GM12878 (cell line): ENCODE results near the gene CNGB1.

ENCODE experiments used
- CHD4 ChIP-seq: fragments of 200-600 bp; sonication (generic); IDR thresholded peaks from 2 replicates; pipeline ENCODE4 v1.6.1; 2016; ENCODE audit warnings: mild to moderate bottlenecking
- ELK1 ChIP-seq: IDR thresholded peaks from 2 replicates; pipeline ENCODE4 v1.6.1; 2012; ENCODE audit warnings: low read depth, low read length, improper control_type of control experiment
- FOS ChIP-seq: IDR thresholded peaks from 3 replicates; pipeline ENCODE4 v1.6.1; 2011; ENCODE audit warnings: borderline replicate concordance; ENCODE audit not compliant: insufficient read length; ENCODE audit errors: extremely low read depth
- KDM1A ChIP-seq: fragments of 200-600 bp; sonication (generic); IDR thresholded peaks from 2 replicates; pipeline ENCODE4 v1.6.1; 2016; ENCODE audit warnings: borderline replicate concordance
- LARP7 ChIP-seq: fragments of 450-650 bp; IDR thresholded peaks from 2 replicates; pipeline ENCODE4 v1.6.1; 2017; ENCODE audit warnings: mild to moderate bottlenecking
- REST ChIP-seq: IDR thresholded peaks from 2 replicates; pipeline ENCODE4 v1.6.1; 2012; ENCODE audit warnings: mild to moderate bottlenecking, low read depth, low read length
- SP1 ChIP-seq: IDR thresholded peaks from one replicate; pipeline ENCODE4 v1.6.1; 2011; ENCODE audit warnings: low read depth, low read length
- SREBF2 ChIP-seq: IDR thresholded peaks from 2 replicates; pipeline ENCODE4 v1.6.1; 2012; ENCODE audit warnings: mild to moderate bottlenecking, low read length
- ZBTB11 ChIP-seq: fragments of 450-650 bp; formaldehyde crosslinking; IDR thresholded peaks from 2 replicates; pipeline ENCODE4 v1.5.0; 2022; ENCODE audit warnings: mild to moderate bottlenecking, missing genetic modification characterization
- ZBTB4 ChIP-seq: fragments of 450-650 bp; formaldehyde crosslinking; IDR thresholded peaks from 2 replicates; pipeline ENCODE4 v1.4.0; 2022; ENCODE audit warnings: mild to moderate bottlenecking, moderate library complexity
- TF ChIP-seq, protein P1 (sequence below), 3 experiments: IDR thresholded peaks in 2 of 3; conservative IDR thresholded peaks in 1 of 3; 2 replicates each; pipeline ENCODE4 v1.5.1; 2011; ENCODE audit warnings: low read depth in 3 of 3, low read length in 3 of 3, mild to moderate bottlenecking in 3 of 3, control low read depth in 2 of 3, moderate library complexity in 2 of 3, inconsistent platforms in 1 of 3, mixed read lengths in 1 of 3; ENCODE audit not compliant: control insufficient read depth in 2 of 3, insufficient read depth in 1 of 3; ENCODE audit errors: extremely low read depth in 1 of 3

DNA sequence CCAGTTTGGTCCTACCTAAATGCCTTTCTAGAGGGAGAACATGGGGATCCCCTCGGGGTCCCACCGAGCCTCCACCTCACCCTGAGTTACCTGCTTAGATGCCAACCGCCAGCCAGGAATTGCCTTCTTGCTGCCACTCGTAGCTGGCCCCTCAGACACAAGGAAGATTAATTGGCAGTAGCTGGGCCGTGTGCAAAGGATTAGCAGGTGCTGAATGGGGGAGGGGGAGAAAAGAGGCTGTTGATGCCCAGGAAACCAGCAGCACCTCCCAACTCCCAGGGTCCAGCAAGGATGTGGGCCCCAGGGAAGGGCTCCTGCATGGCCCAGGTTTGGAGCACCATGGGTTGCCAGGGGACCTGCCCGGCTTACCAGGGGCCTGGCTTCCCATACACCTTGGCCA lies at the start of gene CNGB1:
- TF ChIP-seq SP1 = no peak
- no peak for TF ChIP-seq SREBF2
- TF ChIP-seq REST = no peak
- TF ChIP-seq, protein P1, sequence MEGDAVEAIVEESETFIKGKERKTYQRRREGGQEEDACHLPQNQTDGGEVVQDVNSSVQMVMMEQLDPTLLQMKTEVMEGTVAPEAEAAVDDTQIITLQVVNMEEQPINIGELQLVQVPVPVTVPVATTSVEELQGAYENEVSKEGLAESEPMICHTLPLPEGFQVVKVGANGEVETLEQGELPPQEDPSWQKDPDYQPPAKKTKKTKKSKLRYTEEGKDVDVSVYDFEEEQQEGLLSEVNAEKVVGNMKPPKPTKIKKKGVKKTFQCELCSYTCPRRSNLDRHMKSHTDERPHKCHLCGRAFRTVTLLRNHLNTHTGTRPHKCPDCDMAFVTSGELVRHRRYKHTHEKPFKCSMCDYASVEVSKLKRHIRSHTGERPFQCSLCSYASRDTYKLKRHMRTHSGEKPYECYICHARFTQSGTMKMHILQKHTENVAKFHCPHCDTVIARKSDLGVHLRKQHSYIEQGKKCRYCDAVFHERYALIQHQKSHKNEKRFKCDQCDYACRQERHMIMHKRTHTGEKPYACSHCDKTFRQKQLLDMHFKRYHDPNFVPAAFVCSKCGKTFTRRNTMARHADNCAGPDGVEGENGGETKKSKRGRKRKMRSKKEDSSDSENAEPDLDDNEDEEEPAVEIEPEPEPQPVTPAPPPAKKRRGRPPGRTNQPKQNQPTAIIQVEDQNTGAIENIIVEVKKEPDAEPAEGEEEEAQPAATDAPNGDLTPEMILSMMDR (IDR thresholded peaks at IDR 0.05 in 2 of 3, conservative IDR thresholded peaks at IDR 0.05 in 1 of 3; ENCODE audit: control insufficient read depth in 2 of 3, extremely low read depth in 1 of 3, insufficient read depth in 1 of 3, low read depth in 3 of 3, low read length in 3 of 3) = no peak
- TF ChIP-seq ZBTB11 (CRISPR knock-in tag) = no peak
- no peak for TF ChIP-seq KDM1A
- no peak for TF ChIP-seq ELK1
- no peak for TF ChIP-seq ZBTB4
- no peak for TF ChIP-seq LARP7
- TF ChIP-seq FOS = no peak
- TF ChIP-seq CHD4 = no peak
